WERI-Rb-1 (cell line): ENCODE results near the gene ARG2.

Experiments used
- DNase-seq: peaks from one replicate; pipeline ENCODE4 v3.0.0-alpha.2; 2020
- H3K27ac ChIP-seq: fragments of 250-450 bp; sonication (Bioruptor Pico); 2 replicates; pipeline ENCODE4 v1.5.1; 2020; ENCODE audit warnings: mild to moderate bottlenecking, moderate library complexity
- H3K27me3 ChIP-seq: fragments of 250-450 bp; sonication (Bioruptor Pico); 2 replicates; pipeline ENCODE4 v1.5.1; 2021; ENCODE audit warnings: mild to moderate bottlenecking, low read depth, moderate library complexity; ENCODE audit not compliant: insufficient read depth, severe bottlenecking
- H3K36me3 ChIP-seq: fragments of 250-450 bp; sonication (Bioruptor Pico); 2 replicates; pipeline ENCODE4 v1.5.1; 2020; ENCODE audit warnings: mild to moderate bottlenecking, moderate library complexity
- H3K4me3 ChIP-seq: 2 replicates; pipeline ENCODE4 v1.5.1; 2011; ENCODE audit warnings: low read depth, mild to moderate bottlenecking, control low read depth, low read length
- H3K9me3 ChIP-seq: fragments of 250-450 bp; sonication (Bioruptor Pico); 2 replicates; pipeline ENCODE4 v1.5.1; 2021; ENCODE audit warnings: mild to moderate bottlenecking, moderate library complexity; ENCODE audit not compliant: severe bottlenecking
- CTCF ChIP-seq: IDR thresholded peaks from 2 replicates; pipeline ENCODE4 v1.5.1; 2011; ENCODE audit warnings: low read depth, mild to moderate bottlenecking, control low read depth, inconsistent platforms, low read length

Gene ARG2

DNA sequence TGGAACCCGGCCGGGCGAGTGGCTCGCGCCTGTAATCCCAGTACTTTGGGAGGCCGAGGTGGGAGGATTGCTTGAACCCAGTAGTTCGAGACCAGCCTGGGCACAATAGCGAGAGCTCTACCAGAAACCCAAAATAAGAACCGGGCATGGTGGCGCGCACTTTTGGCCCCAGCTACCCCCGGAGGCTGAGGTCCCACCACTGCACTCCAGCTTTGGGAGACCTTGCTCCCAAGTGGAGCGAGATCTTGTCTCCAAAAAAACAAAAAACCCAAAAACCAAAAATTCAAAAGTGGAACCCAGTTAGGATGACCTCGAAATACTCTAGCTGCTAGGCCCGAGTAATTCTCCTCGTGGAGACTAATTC is 55.5 kb downstream of the ARG2 start:
- no peaks in the 10 kb centered on the region for H3K27me3 ChIP-seq
- DNase-seq = no peak
- H3K9me3 ChIP-seq = no peaks in the 10 kb centered on the region
- peak overlapping the region; percentile 100 for H3K27ac ChIP-seq
- no peak for TF ChIP-seq CTCF
- H3K36me3 ChIP-seq = peaks cover 25% of the 10 kb centered on the region
- peak overlapping the region; percentile 89 for H3K4me3 ChIP-seq

GRCh38 chr14:67679006-67679405 is 59.3 kb downstream of the ARG2 start:
- Histone ChIP-seq H3K27ac (no peak overlapping the region), H3K4me3 (no peak overlapping the region), H3K9me3 (no peaks in the 10 kb centered on the region), H3K36me3 (peaks cover 44% of the 10 kb centered on the region), H3K27me3 (no peaks in the 10 kb centered on the region)
- DNase-seq = no peak
- TF ChIP-seq CTCF = no peak

GRCh38 chr14:67680121-67680602 is 60.4 kb downstream of the ARG2 start:
- no peak for DNase-seq
- Histone ChIP-seq H3K9me3 (no peaks in the 10 kb centered on the region), H3K4me3 (no peak overlapping the region), H3K27ac (no peak overlapping the region), H3K36me3 (peaks cover 45% of the 10 kb centered on the region), H3K27me3 (no peaks in the 10 kb centered on the region)
- TF ChIP-seq CTCF = no peak

DNA sequence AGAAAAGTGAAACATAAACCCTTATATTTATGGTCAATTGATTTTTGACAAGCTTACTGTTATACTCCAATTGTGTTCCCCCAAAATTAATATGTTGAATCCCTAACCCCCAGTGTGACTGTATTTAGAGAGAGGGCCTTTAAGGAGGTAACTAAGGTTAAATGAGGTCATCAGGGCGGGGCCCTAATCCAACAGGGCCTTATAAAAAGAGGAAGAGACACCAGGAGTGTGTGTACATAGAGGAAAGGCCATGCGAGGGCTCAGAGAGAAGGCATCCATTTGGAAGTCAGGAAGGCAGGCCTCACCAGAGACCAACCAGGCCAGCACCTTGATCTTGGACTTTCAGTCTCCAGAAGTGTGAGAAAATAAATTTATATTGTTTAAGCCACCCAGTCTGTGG is 61.2 kb downstream of the ARG2 start:
- Histone ChIP-seq H3K27me3 (no peaks in the 10 kb centered on the region), H3K27ac (no peak overlapping the region), H3K9me3 (no peaks in the 10 kb centered on the region), H3K36me3 (peaks cover 53% of the 10 kb centered on the region), H3K4me3 (no peak overlapping the region)
- no peak for DNase-seq
- no peak for TF ChIP-seq CTCF

GRCh38 chr14:67683842-67684241 is 64.1 kb downstream of the ARG2 start:
- Histone ChIP-seq H3K9me3 (no peaks in the 10 kb centered on the region), H3K4me3 (no peak overlapping the region), H3K36me3 (peaks cover 64% of the 10 kb centered on the region), H3K27me3 (no peaks in the 10 kb centered on the region), H3K27ac (no peak overlapping the region)
- no peak for DNase-seq
- TF ChIP-seq CTCF = no peak

GRCh38 chr14:67690011-67690410 is 70.3 kb downstream of the ARG2 start:
- no peak for TF ChIP-seq CTCF
- no peak for DNase-seq
- no peak overlapping the region for H3K4me3 ChIP-seq
- H3K9me3 ChIP-seq = no peaks in the 10 kb centered on the region
- H3K27ac ChIP-seq = no peak overlapping the region
- H3K27me3 ChIP-seq = no peaks in the 10 kb centered on the region
- H3K36me3 ChIP-seq = peaks cover 81% of the 10 kb centered on the region
